SK-N-SH (cell line): ENCODE results near the gene PPP3R2. TPM values are rescaled to one million over a fixed set of nuclear protein-coding genes. Genes with fewer than 3 reads are reported as not detected.

ENCODE experiments used
- CTCF ChIA-PET: fragments of 300-600, 350-600 bp; formaldehyde crosslinking; extraction: SDS; loops from one replicate; lab custom pipeline; 2021; lab: Yijun Ruan, JAX
- POLR2A ChIA-PET: fragments of 350-600 bp; sonication (Branson Sonifier 250); formaldehyde crosslinking; extraction: SDS; loops from one replicate; lab custom pipeline; 2020; ENCODE audit warnings: antibody characterized with exemption, inconsistent platforms; lab: Yijun Ruan, JAX
- DNase-seq: peaks from one replicate; pipeline ENCODE4 v3.0.0; 2012
- H2AFZ ChIP-seq: fragments of 200-600 bp; sonication (generic); 2 replicates; pipeline ENCODE4 v1.8.1; 2016; ENCODE audit warnings: antibody characterized with exemption, mild to moderate bottlenecking, low read depth
- H3F3A ChIP-seq: fragments of 200-600 bp; sonication (generic); replicated peaks from 2 replicates; pipeline ENCODE3; 2016; ENCODE audit warnings: antibody characterized with exemption, mild to moderate bottlenecking; ENCODE audit not compliant: insufficient read depth
- H3K27ac ChIP-seq, 2 experiments: fragments of 200-500 bp in 1 of 2; fragments of 200-600 bp in 1 of 2; sonication (Bioruptor generic) in 1 of 2; sonication (generic), shearing (Covaris generic) in 1 of 2; 2 replicates each; pipeline versions ENCODE4 v1.5.1 to v1.6.1; 2014 to 2016; ENCODE audit warnings: low read depth in 2 of 2, inconsistent platforms in 1 of 2, low read length in 1 of 2, mild to moderate bottlenecking in 1 of 2, mixed read lengths in 1 of 2
- H3K27me3 ChIP-seq: fragments of 200-600 bp; sonication (generic), shearing (Covaris generic); 2 replicates; pipeline ENCODE4 v1.6.1; 2016; ENCODE audit warnings: mixed run types; ENCODE audit not compliant: insufficient read depth
- H3K36me3 ChIP-seq, 2 experiments: fragments of 200-500 bp in 1 of 2; fragments of 200-600 bp in 1 of 2; sonication (Bioruptor generic) in 1 of 2; sonication (generic) in 1 of 2; replicated peaks in 1 of 2; 2 replicates each; pipeline versions ENCODE3 to v1.5.1; 2014 to 2016; ENCODE audit warnings: low read length in 1 of 2, mild to moderate bottlenecking in 1 of 2; ENCODE audit not compliant: insufficient read depth in 2 of 2, control insufficient read depth in 1 of 2
- H3K4me1 ChIP-seq, 2 experiments: fragments of 200-500 bp in 1 of 2; fragments of 200-600 bp in 1 of 2; sonication (Bioruptor generic) in 1 of 2; sonication (generic), shearing (Covaris generic) in 1 of 2; 2 replicates each; pipeline versions ENCODE4 v1.5.1 to v1.6.1; 2014 to 2016; ENCODE audit warnings: low read depth in 1 of 2, low read length in 1 of 2, mixed run types in 1 of 2; ENCODE audit not compliant: insufficient read depth in 2 of 2, control insufficient read depth in 1 of 2
- H3K4me2 ChIP-seq: fragments of 200-600 bp; sonication (generic), shearing (Covaris generic); 2 replicates; pipeline ENCODE4 v1.6.1; 2017; ENCODE audit warnings: mixed run types
- H3K4me3 ChIP-seq, 2 experiments: fragments of 200-500 bp in 1 of 2; fragments of 200-600 bp in 1 of 2; sonication (Bioruptor generic) in 1 of 2; sonication (generic), shearing (Covaris generic) in 1 of 2; 2 replicates each; pipeline versions ENCODE4 v1.5.1 to v1.8.1; 2014 to 2016; ENCODE audit warnings: low read depth in 2 of 2, inconsistent platforms in 1 of 2, low read length in 1 of 2, mild to moderate bottlenecking in 1 of 2, mixed read lengths in 1 of 2, moderate library complexity in 1 of 2
- H3K79me2 ChIP-seq: fragments of 200-600 bp; sonication (generic); 2 replicates; pipeline ENCODE4 v1.8.1; 2017; ENCODE audit warnings: mild to moderate bottlenecking; ENCODE audit not compliant: insufficient read depth
- H3K9ac ChIP-seq: fragments of 200-600 bp; sonication (generic); 2 replicates; pipeline ENCODE4 v1.6.1; 2017; ENCODE audit warnings: mixed run types
- H3K9me2 ChIP-seq: fragments of 200-600 bp; sonication (generic); 2 replicates; pipeline ENCODE4 v1.6.1; 2017; ENCODE audit warnings: mixed run types
- H3K9me3 ChIP-seq: fragments of 200-600 bp; sonication (generic); 2 replicates; pipeline ENCODE4 v1.6.1; 2017; ENCODE audit warnings: mixed run types, mild to moderate bottlenecking, moderate library complexity
- H4K20me1 ChIP-seq: fragments of 200-600 bp; sonication (generic); 2 replicates; pipeline ENCODE4 v1.6.1; 2017; ENCODE audit warnings: mild to moderate bottlenecking, mixed run types; ENCODE audit not compliant: insufficient read depth
- FOSL2 ChIP-seq: IDR thresholded peaks from 2 replicates; pipeline ENCODE4 v1.4.0; 2012; ENCODE audit warnings: low read depth, mild to moderate bottlenecking, moderate library complexity, borderline replicate concordance
- JUND ChIP-seq: IDR thresholded peaks from 2 replicates; pipeline ENCODE4 v1.4.0; 2012
- MXI1 ChIP-seq: IDR thresholded peaks from 2 replicates; pipeline ENCODE4 v1.6.1; 2012; ENCODE audit warnings: mild to moderate bottlenecking, low read depth, low read length, improper control_type of control experiment
- NRF1 ChIP-seq: IDR thresholded peaks from 2 replicates; pipeline ENCODE4 v1.6.1; 2012; ENCODE audit warnings: low read depth, mild to moderate bottlenecking, low read length
- POLR2AphosphoS5 ChIP-seq: IDR thresholded peaks from 2 replicates; pipeline ENCODE4 v1.6.1; 2012; ENCODE audit warnings: low read depth, low read length
- RAD21 ChIP-seq: IDR thresholded peaks from 2 replicates; pipeline ENCODE4 v1.6.1; 2012; ENCODE audit warnings: mild to moderate bottlenecking, low read length
- RCOR1 ChIP-seq: fragments of 150-350 bp; IDR thresholded peaks from 2 replicates; pipeline ENCODE4 v1.6.1; 2017; ENCODE audit warnings: antibody characterized with exemption, low read length
- SMC3 ChIP-seq: IDR thresholded peaks from 2 replicates; pipeline ENCODE4 v1.6.1; 2012; ENCODE audit warnings: low read depth, low read length, improper control_type of control experiment
- TCF12 ChIP-seq: IDR thresholded peaks from 2 replicates; pipeline ENCODE4 v1.4.0; 2012
- WGBS: methylation state at CpG from one replicate; pipeline ENCODE4 v1.1.6; 2017; ENCODE audit warnings: low lambda C conversion rate; 5-methylcytosine and 5-hydroxymethylcytosine counted together
- polyA plus RNA-seq, 3 experiments: library from polyadenylated mRNA; depleted of rRNA; stranded (reverse); fragments of >200 nt; gene quantifications; 2 replicates each; pipeline ENCODE4 v1.2.3, GENCODE V29; 2012
- TF ChIP-seq, protein P1 (sequence below): IDR thresholded peaks from 2 replicates; pipeline ENCODE4; 2012
- TF ChIP-seq, protein P2 (sequence below): IDR thresholded peaks from 2 replicates; pipeline ENCODE4 v1.4.0; 2012; ENCODE audit warnings: low read depth

PPP3R2 gene
- polyA plus RNA-seq, 1 of the 3 experiments (the other 2 are of a cell fraction), result not detected

DNA sequence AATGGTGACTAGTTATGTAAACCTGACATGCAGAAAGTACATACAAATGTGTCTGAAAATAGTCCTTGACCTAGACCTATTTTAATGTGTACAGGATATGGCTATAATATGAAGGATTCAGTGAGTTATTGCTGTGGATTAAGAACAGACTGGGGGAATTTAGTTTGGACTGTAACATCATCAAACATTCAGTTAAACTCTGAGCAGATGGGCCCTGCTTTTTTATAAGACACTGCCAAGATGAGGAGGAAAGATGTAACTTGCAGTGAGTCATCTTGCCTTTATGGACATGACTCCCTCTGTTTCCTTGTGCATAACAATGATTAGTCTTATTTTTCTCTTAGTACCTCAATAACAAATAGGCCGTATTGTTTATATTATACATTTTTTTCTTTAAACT lies 12.2 kb downstream of the PPP3R2 start:
- no peaks in the 10 kb centered on the region for H3K79me2 ChIP-seq
- 46% methylated on average over 1 of the region's 1 CpG for WGBS
- H3K9me3 ChIP-seq, result no peaks in the 10 kb centered on the region
- no peak for DNase-seq
- H3K9me2 ChIP-seq, result no peaks in the 10 kb centered on the region
- H3K36me3 ChIP-seq, result peaks cover 0 to 4% of the 10 kb centered on the region in 2 experiments
- H3K4me1 ChIP-seq, result peaks cover 0 to 5% of the 10 kb centered on the region in 2 experiments; a peak in 2 of 4 replicates
- ChIA-PET POLR2A (no interaction called here), CTCF (no interaction called here)
- H3K9ac ChIP-seq, result no peak overlapping the region
- TF ChIP-seq, protein P1, sequence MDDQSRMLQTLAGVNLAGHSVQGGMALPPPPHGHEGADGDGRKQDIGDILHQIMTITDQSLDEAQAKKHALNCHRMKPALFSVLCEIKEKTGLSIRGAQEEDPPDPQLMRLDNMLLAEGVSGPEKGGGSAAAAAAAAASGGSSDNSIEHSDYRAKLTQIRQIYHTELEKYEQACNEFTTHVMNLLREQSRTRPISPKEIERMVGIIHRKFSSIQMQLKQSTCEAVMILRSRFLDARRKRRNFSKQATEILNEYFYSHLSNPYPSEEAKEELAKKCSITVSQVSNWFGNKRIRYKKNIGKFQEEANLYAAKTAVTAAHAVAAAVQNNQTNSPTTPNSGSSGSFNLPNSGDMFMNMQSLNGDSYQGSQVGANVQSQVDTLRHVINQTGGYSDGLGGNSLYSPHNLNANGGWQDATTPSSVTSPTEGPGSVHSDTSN, result peak; percentile 19; the same call in 1 of the 2 replicates
- TF ChIP-seq FOSL2 (peak; percentile 70; the same call in 1 of the 2 replicates), RAD21 (no peak), POLR2AphosphoS5 (no peak), SMC3 (no peak), TCF12 (peak; percentile 58), MXI1 (no peak), NRF1 (no peak), JUND (peak; percentile 47; the same call in 1 of the 2 replicates)
- TF ChIP-seq, protein P2, sequence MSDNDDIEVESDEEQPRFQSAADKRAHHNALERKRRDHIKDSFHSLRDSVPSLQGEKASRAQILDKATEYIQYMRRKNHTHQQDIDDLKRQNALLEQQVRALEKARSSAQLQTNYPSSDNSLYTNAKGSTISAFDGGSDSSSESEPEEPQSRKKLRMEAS, result no peak
- no peaks in the 10 kb centered on the region for H3K27me3 ChIP-seq
- H3K4me3 ChIP-seq, result no peak overlapping the region
- H3K4me2 ChIP-seq, result no peak overlapping the region
- peak overlapping the region; percentile 33; the same call in 1 of the 2 replicates for H2AFZ ChIP-seq
- H3K27ac ChIP-seq, result peak overlapping the region; percentile 17 to 71; a peak in 3 of 4 replicates
- peaks cover 11% of the 10 kb centered on the region for H3F3A ChIP-seq
- H4K20me1 ChIP-seq, result no peaks in the 10 kb centered on the region

DNA sequence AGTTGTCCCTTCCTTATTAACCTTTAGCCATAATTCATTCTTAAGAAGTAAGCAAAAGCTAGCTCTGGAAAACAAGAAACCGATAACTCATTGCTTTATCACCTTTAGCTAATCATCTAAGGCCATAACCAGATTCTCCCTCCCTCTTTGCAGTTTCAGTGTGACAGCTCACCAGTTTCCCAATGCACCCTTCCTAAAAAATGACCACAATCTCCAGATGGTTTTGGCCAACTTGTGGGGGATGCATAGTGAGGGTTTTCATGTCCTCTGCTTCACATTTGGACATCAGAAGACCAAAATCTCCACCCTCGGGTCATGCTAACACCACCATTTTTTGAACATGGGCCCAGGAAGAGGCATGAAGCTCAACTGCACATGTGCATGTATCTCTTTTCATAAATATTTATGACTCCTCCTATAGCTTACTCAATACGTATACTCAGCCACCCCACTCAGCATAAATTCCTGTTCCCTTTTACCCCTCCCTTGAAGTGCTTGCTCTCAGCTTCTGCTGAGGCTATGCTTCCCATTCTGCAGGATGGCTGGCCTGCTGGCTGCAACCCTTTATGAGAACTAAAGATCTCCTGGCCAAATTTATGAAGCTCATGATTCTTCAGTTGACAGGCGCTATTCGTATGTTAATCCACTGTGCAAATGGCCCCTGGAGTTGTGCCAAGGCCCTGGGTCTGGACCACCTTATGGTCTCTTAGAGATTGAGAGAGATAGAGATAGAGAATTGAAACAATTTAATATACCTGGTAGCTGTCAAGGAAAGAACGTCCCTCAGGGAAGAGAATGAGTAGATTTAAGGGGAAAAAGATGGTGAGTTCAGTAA lies 14.8 kb downstream of the PPP3R2 start:
- no peaks in the 10 kb centered on the region for H3K9me3 ChIP-seq
- TF ChIP-seq RCOR1, result no peak
- H3K9me2 ChIP-seq, result no peaks in the 10 kb centered on the region
- no peak overlapping the region for H3K9ac ChIP-seq
- ChIA-PET CTCF (interaction anchor here (1.2 to 1.9 kb wide), 4 partner anchors 12 to 148 kb away, joined by 4 to 6 read pairs (median 4); no protein-coding TSS in a partner anchor), POLR2A (no interaction called here)
- H4K20me1 ChIP-seq, result no peaks in the 10 kb centered on the region
- no peak overlapping the region for H3K27ac ChIP-seq
- H3K4me3 ChIP-seq, result no peak overlapping the region
- H3K4me1 ChIP-seq, result peaks cover 2 to 5% of the 10 kb centered on the region in 2 experiments; a peak in 2 of 4 replicates
- peaks cover 11% of the 10 kb centered on the region for H3F3A ChIP-seq
- H3K79me2 ChIP-seq, result no peaks in the 10 kb centered on the region
- no peaks in the 10 kb centered on the region for H3K27me3 ChIP-seq
- peaks cover 0 to 4% of the 10 kb centered on the region in 2 experiments for H3K36me3 ChIP-seq
- WGBS, result 62% methylated on average over 6 of the region's 6 CpGs
- DNase-seq, result no peak
- H2AFZ ChIP-seq, result no peak overlapping the region
- no peak overlapping the region for H3K4me2 ChIP-seq
